SK-N-SH treated with all-trans-retinoic acid at 6 μM for 48 hours (cell line): Measurements from ENCODE around the gene SUPT3H.

Experiments
- TOX ChIP-seq: fragments of 250-450 bp; sonication (Bioruptor Pico); IDR thresholded peaks from 2 replicates; pipeline ENCODE4 v1.8.0; 2021; ENCODE audit warnings: mild to moderate bottlenecking, moderate library complexity, borderline replicate concordance
- ZFP30 ChIP-seq: fragments of 450-650 bp; formaldehyde crosslinking; IDR thresholded peaks from 2 replicates; pipeline ENCODE4 v1.5.0; 2022; ENCODE audit warnings: mild to moderate bottlenecking, moderate library complexity
- TF ChIP-seq, protein P1 (sequence below): fragments of 250-450 bp; sonication (Bioruptor Pico); IDR thresholded peaks from 2 replicates; pipeline ENCODE4 v1.5.1; 2020; ENCODE audit warnings: low read depth, mild to moderate bottlenecking, moderate library complexity

GRCh38 chr6:45222380-45222779, 155.4 kb downstream of the SUPT3H start:
- no peak for TF ChIP-seq TOX
- no peak for TF ChIP-seq ZFP30 (CRISPR knock-in tag)
- TF ChIP-seq, protein P1, sequence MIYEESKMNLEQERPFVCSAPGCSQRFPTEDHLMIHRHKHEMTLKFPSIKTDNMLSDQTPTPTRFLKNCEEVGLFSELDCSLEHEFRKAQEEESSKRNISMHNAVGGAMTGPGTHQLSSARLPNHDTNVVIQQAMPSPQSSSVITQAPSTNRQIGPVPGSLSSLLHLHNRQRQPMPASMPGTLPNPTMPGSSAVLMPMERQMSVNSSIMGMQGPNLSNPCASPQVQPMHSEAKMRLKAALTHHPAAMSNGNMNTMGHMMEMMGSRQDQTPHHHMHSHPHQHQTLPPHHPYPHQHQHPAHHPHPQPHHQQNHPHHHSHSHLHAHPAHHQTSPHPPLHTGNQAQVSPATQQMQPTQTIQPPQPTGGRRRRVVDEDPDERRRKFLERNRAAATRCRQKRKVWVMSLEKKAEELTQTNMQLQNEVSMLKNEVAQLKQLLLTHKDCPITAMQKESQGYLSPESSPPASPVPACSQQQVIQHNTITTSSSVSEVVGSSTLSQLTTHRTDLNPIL (CRISPR knock-in tag), result no peak
